IMR-90 (cell line): ENCODE data around the gene MNAT1. TPM values are rescaled to one million over a fixed set of nuclear protein-coding genes. Genes with fewer than 3 reads are reported as not detected.

Experiments used
- ATAC-seq: fragments of 200-7000 bp; cut with Tn5 transposase; 2 replicates; pipeline ENCODE4 v1.9.1; 2020; ENCODE audit warnings: low read depth, mild to moderate bottlenecking, moderate library complexity
- BruUV-seq: library from RNA; stranded (reverse); fragments of 400-500 nt; replicated peaks from 2 replicates; lab custom pipeline; 2021; lab: Mats Ljungman, UMichigan
- CTCF ChIA-PET: fragments of 300-600 bp; formaldehyde crosslinking; extraction: SDS; loops from one replicate; lab custom pipeline; 2021; ENCODE audit warnings: antibody characterized with exemption; lab: Yijun Ruan, JAX
- POLR2A ChIA-PET: fragments of 300-600 bp; sonication (Branson Sonifier 250); formaldehyde crosslinking; loops from one replicate; lab custom pipeline; 2022; ENCODE audit warnings: antibody characterized with exemption; ENCODE audit not compliant: unreplicated experiment; lab: Charles Lee
- DNase-seq: peaks from one replicate; pipeline ENCODE4 v3.0.0; 2013
- H2AFZ ChIP-seq: replicated peaks from 2 replicates; pipeline ENCODE3; 2013; ENCODE audit warnings: low read length, mild to moderate bottlenecking; ENCODE audit not compliant: poor library complexity
- H2AK5ac ChIP-seq: 2 replicates; pipeline ENCODE4 v1.6.1; 2013; ENCODE audit warnings: low read depth, low read length, inconsistent platforms
- H2AK9ac ChIP-seq: replicated peaks from 2 replicates; pipeline ENCODE3; 2013; ENCODE audit warnings: mild to moderate bottlenecking, low read depth, low read length, moderate library complexity; ENCODE audit not compliant: poor library complexity
- H2BK120ac ChIP-seq: 2 replicates; pipeline ENCODE4 v1.6.1; 2013; ENCODE audit warnings: low read depth, low read length, inconsistent platforms
- H2BK15ac ChIP-seq: 3 replicates; pipeline ENCODE4 v1.6.1; 2013; ENCODE audit warnings: low read depth, low read length, inconsistent platforms
- H2BK20ac ChIP-seq: 2 replicates; pipeline ENCODE4 v1.6.1; 2013; ENCODE audit warnings: low read depth, mild to moderate bottlenecking, inconsistent platforms, low read length, moderate library complexity
- H2BK5ac ChIP-seq: 2 replicates; pipeline ENCODE4 v1.6.1; 2013; ENCODE audit warnings: mild to moderate bottlenecking, low read depth, low read length, inconsistent platforms; ENCODE audit not compliant: poor library complexity, severe bottlenecking
- H3K14ac ChIP-seq: replicated peaks from 2 replicates; pipeline ENCODE4 v1.6.1; 2013; ENCODE audit warnings: low read depth, low read length, inconsistent platforms
- H3K18ac ChIP-seq: 2 replicates; pipeline ENCODE4 v1.6.1; 2013; ENCODE audit warnings: low read depth, low read length, control low read depth
- H3K23ac ChIP-seq: 2 replicates; pipeline ENCODE4 v1.6.1; 2013; ENCODE audit warnings: low read depth, low read length, inconsistent platforms
- H3K27ac ChIP-seq: 2 replicates; pipeline ENCODE4 v1.5.1; 2013; ENCODE audit warnings: mild to moderate bottlenecking, control low read depth, low read length; ENCODE audit not compliant: insufficient read depth
- H3K27me3 ChIP-seq: 2 replicates; pipeline ENCODE4 v1.6.1; 2013; ENCODE audit warnings: low read length; ENCODE audit not compliant: control insufficient read depth, insufficient read depth
- H3K36me3 ChIP-seq: 2 replicates; pipeline ENCODE4 v1.6.1; 2013; ENCODE audit warnings: low read length, mixed read lengths; ENCODE audit not compliant: control insufficient read depth, insufficient read depth
- H3K4ac ChIP-seq: 2 replicates; pipeline ENCODE4 v1.6.1; 2013; ENCODE audit warnings: low read depth, low read length, inconsistent platforms
- H3K4me1 ChIP-seq: 2 replicates; pipeline ENCODE4 v1.6.1; 2013; ENCODE audit warnings: low read length, mixed read lengths; ENCODE audit not compliant: control insufficient read depth, insufficient read depth
- H3K4me2 ChIP-seq: 2 replicates; pipeline ENCODE4 v1.6.1; 2013; ENCODE audit warnings: low read depth, mild to moderate bottlenecking, control low read depth, low read length, moderate library complexity
- H3K4me3 ChIP-seq: 2 replicates; pipeline ENCODE4 v1.5.1; 2013; ENCODE audit warnings: low read depth, mild to moderate bottlenecking, control low read depth, low read length, moderate library complexity; ENCODE audit not compliant: insufficient read depth
- H3K56ac ChIP-seq: 2 replicates; pipeline ENCODE4 v1.6.1; 2013; ENCODE audit warnings: low read length, inconsistent platforms; ENCODE audit not compliant: insufficient read depth; ENCODE audit errors: extremely low read depth
- H3K79me1 ChIP-seq, 2 experiments: 2 replicates each; pipeline ENCODE4 v1.6.1; 2013; ENCODE audit warnings: low read length in 2 of 2, inconsistent platforms in 1 of 2, low read depth in 1 of 2
- H3K9ac ChIP-seq: 2 replicates; pipeline ENCODE4 v1.6.1; 2013; ENCODE audit warnings: low read depth, low read length, control low read depth
- H3K9me1 ChIP-seq: 2 replicates; pipeline ENCODE4 v1.6.1; 2013; ENCODE audit warnings: low read length, inconsistent platforms; ENCODE audit not compliant: insufficient read depth
- H3K9me3 ChIP-seq: 2 replicates; pipeline ENCODE4 v1.6.1; 2013; ENCODE audit warnings: low read length; ENCODE audit not compliant: control insufficient read depth, insufficient read depth
- H4K20me1 ChIP-seq: 2 replicates; pipeline ENCODE4 v1.6.1; 2013; ENCODE audit warnings: low read length, inconsistent platforms; ENCODE audit not compliant: insufficient read depth
- H4K5ac ChIP-seq: 2 replicates; pipeline ENCODE4 v1.6.1; 2013; ENCODE audit warnings: mild to moderate bottlenecking, low read depth, low read length, control low read depth
- H4K8ac ChIP-seq, 2 experiments: 2 replicates each; pipeline ENCODE4 v1.6.1; 2013; ENCODE audit warnings: low read depth in 2 of 2, low read length in 2 of 2, control low read depth in 1 of 2, inconsistent platforms in 1 of 2
- H4K91ac ChIP-seq: 2 replicates; pipeline ENCODE4 v1.6.1; 2013; ENCODE audit warnings: low read depth, low read length, inconsistent platforms; ENCODE audit not compliant: insufficient read depth
- BHLHE40 ChIP-seq: fragments of 150-350 bp; IDR thresholded peaks from 2 replicates; pipeline ENCODE4 v1.6.1; 2016; ENCODE audit warnings: mild to moderate bottlenecking, low read depth, low read length
- CEBPB ChIP-seq: IDR thresholded peaks from 2 replicates; pipeline ENCODE4 v1.6.1; 2012; ENCODE audit warnings: low read depth, low read length, improper control_type of control experiment
- CHD1 ChIP-seq: IDR thresholded peaks from 2 replicates; pipeline ENCODE4 v1.6.1; 2012; ENCODE audit warnings: low read depth, low read length, improper control_type of control experiment
- FOS ChIP-seq: fragments of 150-350 bp; IDR thresholded peaks from 2 replicates; pipeline ENCODE4 v1.6.1; 2016; ENCODE audit warnings: low read depth, low read length
- MAFK ChIP-seq: IDR thresholded peaks from 2 replicates; pipeline ENCODE4 v1.6.1; 2012; ENCODE audit warnings: low read depth, low read length, improper control_type of control experiment
- MAZ ChIP-seq: IDR thresholded peaks from 2 replicates; pipeline ENCODE4 v1.6.1; 2012; ENCODE audit warnings: low read depth, mild to moderate bottlenecking, low read length, improper control_type of control experiment, moderate library complexity, borderline replicate concordance
- MXI1 ChIP-seq: IDR thresholded peaks from 2 replicates; pipeline ENCODE4 v1.6.1; 2012; ENCODE audit warnings: low read depth, mild to moderate bottlenecking, low read length, moderate library complexity, borderline replicate concordance
- POLR2A ChIP-seq: IDR thresholded peaks from 2 replicates; pipeline ENCODE4 v1.6.1; 2012; ENCODE audit warnings: mild to moderate bottlenecking, low read depth, low read length
- RAD21 ChIP-seq: IDR thresholded peaks from 2 replicates; pipeline ENCODE4 v1.6.1; 2012; ENCODE audit warnings: low read length, improper control_type of control experiment
- RCOR1 ChIP-seq: IDR thresholded peaks from 2 replicates; pipeline ENCODE4 v1.6.1; 2012; ENCODE audit warnings: mild to moderate bottlenecking, low read length, improper control_type of control experiment; ENCODE audit not compliant: insufficient replicate concordance
- RFX5 ChIP-seq: IDR thresholded peaks from 2 replicates; pipeline ENCODE4 v1.8.0; 2012; ENCODE audit warnings: low read depth, mild to moderate bottlenecking, low read length, moderate library complexity
- WGBS, 2 experiments: methylation state at CpG; one replicate each; pipeline versions ENCODE4 v1.1.5 to v1.1.7; 2013; ENCODE audit warnings: missing lambda C conversion rate in 2 of 2; ENCODE audit not compliant: insufficient read length in 1 of 2; ENCODE audit errors: extremely low coverage in 2 of 2; 5-methylcytosine and 5-hydroxymethylcytosine counted together
- dilution Hi-C: fragments of 300-500 bp; cut with HindIII; formaldehyde crosslinking; loops from one replicate; pipeline ENCODE4 v1.14.3; 2018; ENCODE audit warnings: low sequenced_read_pairs; ENCODE audit not compliant: unreplicated experiment
- in situ Hi-C: fragments of 300-500 bp; cut with MboI; formaldehyde crosslinking; loops from 3 replicates; pipeline ENCODE4 v1.14.3; 2019; ENCODE audit warnings: low sequenced_read_pairs, inconsistent platforms, mixed read lengths
- intact Hi-C: fragments of 100-400 bp; cut with micrococcal nuclease; formaldehyde crosslinking; loops from 2 replicates; pipeline ENCODE4 v1.10.0; 2022
- polyA plus RNA-seq, 3 experiments: library from polyadenylated mRNA; depleted of rRNA; stranded (reverse); fragments of >200 nt; gene quantifications; 2 replicates each; pipeline ENCODE4 v1.2.3, GENCODE V29; 2012; ENCODE audit warnings: low replicate concordance in 1 of 3
- total RNA-seq: library from RNA; depleted of rRNA; stranded (reverse); fragments of >200 nt; gene quantifications from 2 replicates; pipeline ENCODE4 v1.2.3, GENCODE V29; 2012
- TF ChIP-seq, protein P1 (sequence below): fragments of 150-350 bp; IDR thresholded peaks from 2 replicates; pipeline ENCODE4 v1.6.1; 2017; ENCODE audit warnings: mild to moderate bottlenecking, antibody characterized with exemption, low read length, low read depth

The MNAT1 gene
- total and polyA plus RNA-seq, 2 of the 4 experiments (the other 2 are of a cell fraction) = 48.2 to 53.0 TPM

DNA sequence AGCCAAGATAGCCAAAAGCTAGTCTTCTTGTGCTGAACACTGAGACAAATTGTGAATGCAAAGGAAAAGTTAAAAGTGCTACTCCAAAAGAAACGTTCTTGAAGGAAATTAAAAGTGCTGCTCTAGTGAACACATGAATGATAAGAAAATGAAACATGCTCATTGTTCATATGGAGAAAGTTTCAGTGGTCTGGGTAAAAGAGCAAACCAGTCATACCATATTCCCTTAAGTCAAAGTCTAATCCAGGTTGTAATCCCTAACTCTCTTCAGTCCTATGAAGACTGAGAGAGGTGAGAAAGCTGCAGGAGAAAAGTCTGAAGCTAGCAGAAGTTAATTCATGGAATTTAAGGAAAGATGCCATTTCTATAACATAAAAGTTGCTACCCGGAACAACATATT, 121.5 kb downstream of the MNAT1 start:
- no CpG with 5 or more reads among the region's 2 CpGs for WGBS, 2 experiments
- H2AK9ac ChIP-seq = no peak overlapping the region
- H3K79me1 ChIP-seq = peaks cover 7 to 16% of the 10 kb centered on the region in 2 experiments
- H2BK20ac ChIP-seq = no peak overlapping the region
- no TSS peak for BruUV-seq
- no peak for ATAC-seq
- ChIA-PET POLR2A (no interaction called here), CTCF (interaction anchor here (1.0 kb wide), 1 partner anchor 9 kb away, joined by 3 read pairs; no protein-coding TSS in a partner anchor)
- no peak overlapping the region for H2BK120ac ChIP-seq
- no peaks in the 10 kb centered on the region for H3K9me3 ChIP-seq
- dilution Hi-C loops (no loop called here), intact Hi-C loops (no loop called here), in situ Hi-C loops (no loop called here)
- no peak overlapping the region for H2BK15ac ChIP-seq
- no peaks in the 10 kb centered on the region for H4K20me1 ChIP-seq
- H3K23ac ChIP-seq = no peak overlapping the region
- no peak overlapping the region for H4K8ac ChIP-seq
- peaks cover 8% of the 10 kb centered on the region for H3K36me3 ChIP-seq
- no peak overlapping the region for H3K27ac ChIP-seq
- no peaks in the 10 kb centered on the region for H3K9me1 ChIP-seq
- H2BK5ac ChIP-seq = no peak overlapping the region
- no peak for DNase-seq
- no peak overlapping the region for H2AK5ac ChIP-seq
- H3K4me2 ChIP-seq = no peak overlapping the region
- H3K56ac ChIP-seq = no peak overlapping the region
- no peaks in the 10 kb centered on the region for H3K27me3 ChIP-seq
- no peak overlapping the region for H2AFZ ChIP-seq
- no peaks in the 10 kb centered on the region for H3K4me1 ChIP-seq
- no peak for TF ChIP-seq CEBPB
- no peak for TF ChIP-seq BHLHE40
- TF ChIP-seq POLR2A = no peak
- no peak for TF ChIP-seq CHD1
- no peak for TF ChIP-seq MAFK
- no peak for TF ChIP-seq MXI1
- no peak for TF ChIP-seq RFX5
- no peak for TF ChIP-seq RAD21
- no peak for TF ChIP-seq MAZ
- no peak for TF ChIP-seq RCOR1
- TF ChIP-seq, protein P1, sequence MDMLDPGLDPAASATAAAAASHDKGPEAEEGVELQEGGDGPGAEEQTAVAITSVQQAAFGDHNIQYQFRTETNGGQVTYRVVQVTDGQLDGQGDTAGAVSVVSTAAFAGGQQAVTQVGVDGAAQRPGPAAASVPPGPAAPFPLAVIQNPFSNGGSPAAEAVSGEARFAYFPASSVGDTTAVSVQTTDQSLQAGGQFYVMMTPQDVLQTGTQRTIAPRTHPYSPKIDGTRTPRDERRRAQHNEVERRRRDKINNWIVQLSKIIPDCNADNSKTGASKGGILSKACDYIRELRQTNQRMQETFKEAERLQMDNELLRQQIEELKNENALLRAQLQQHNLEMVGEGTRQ = no peak
- TF ChIP-seq FOS = no peak
- H3K4me3 ChIP-seq = no peak overlapping the region
- H4K91ac ChIP-seq = no peak overlapping the region
- H3K9ac ChIP-seq = no peak overlapping the region
- H3K4ac ChIP-seq = no peak overlapping the region
- H3K14ac ChIP-seq = no peak overlapping the region
- H4K5ac ChIP-seq = no peak overlapping the region
- H3K18ac ChIP-seq = no peak overlapping the region
